HepG2 (cell line): ENCODE results near the gene ATAD2B. TPM values are rescaled to one million over a fixed set of nuclear protein-coding genes. Genes with fewer than 3 reads are reported as not detected.

Source experiments
- CC2D1A ChIP-seq: sonication (generic); formaldehyde crosslinking; IDR thresholded peaks from 2 replicates; pipeline ENCODE4 v1.8.1; 2023; ENCODE audit warnings: mild to moderate bottlenecking, missing genetic modification reagents
- PRDM10 ChIP-seq: sonication (generic); formaldehyde crosslinking; IDR thresholded peaks from 2 replicates; pipeline ENCODE4 v1.4.0; 2020; ENCODE audit warnings: low read depth, missing genetic modification reagents
- THYN1 ChIP-seq: sonication (generic); formaldehyde crosslinking; IDR thresholded peaks from 2 replicates; pipeline ENCODE4 v1.8.1; 2023; ENCODE audit warnings: low read depth, mild to moderate bottlenecking, moderate library complexity, missing genetic modification reagents, borderline replicate concordance
- TMF1 ChIP-seq: sonication (generic); formaldehyde crosslinking; IDR thresholded peaks from 2 replicates; pipeline ENCODE4 v1.8.1; 2022; ENCODE audit warnings: low read depth, missing genetic modification reagents
- ZBTB49 ChIP-seq: sonication (generic); formaldehyde crosslinking; IDR thresholded peaks from 2 replicates; pipeline ENCODE4 v1.4.0; 2020; ENCODE audit warnings: missing genetic modification reagents, borderline replicate concordance
- ZFY ChIP-seq: sonication (generic); formaldehyde crosslinking; IDR thresholded peaks from 2 replicates; pipeline ENCODE4 v1.4.0; 2020; ENCODE audit warnings: missing genetic modification reagents
- ZFYVE20 ChIP-seq: sonication (generic); formaldehyde crosslinking; IDR thresholded peaks from 2 replicates; pipeline ENCODE4 v1.8.0; 2023; ENCODE audit warnings: low read depth, mild to moderate bottlenecking, moderate library complexity, missing genetic modification reagents, borderline replicate concordance
- ZNF18 ChIP-seq: sonication (generic); formaldehyde crosslinking; IDR thresholded peaks from 2 replicates; pipeline ENCODE4 v1.8.0; 2022; ENCODE audit warnings: mild to moderate bottlenecking, missing genetic modification reagents; ENCODE audit not compliant: insufficient replicate concordance
- ZNF230 ChIP-seq: sonication (generic); formaldehyde crosslinking; IDR thresholded peaks from 2 replicates; pipeline ENCODE4 v1.4.0; 2020; ENCODE audit warnings: mild to moderate bottlenecking, missing genetic modification reagents
- polyA plus RNA-seq, 8 experiments: library from polyadenylated mRNA; depleted of rRNA in 3 of 8; stranded (reverse) in 7 of 8; unstranded in 1 of 8; fragments of >200 nt; fragmentation: Illumina TruSeq in 4 of 8; extraction: Trizol in 4 of 8; gene quantifications; 2 replicates each; pipeline versions ENCODE4 v1.2.1 to v1.2.3, GENCODE V29; 2011 to 2016; ENCODE audit warnings: low read depth in 4 of 8, missing spikeins in 1 of 8, mixed read lengths in 1 of 8; ENCODE audit not compliant: insufficient read depth in 1 of 8
- total RNA-seq, 5 experiments: library from RNA; depleted of rRNA; stranded (reverse); fragments of >200 nt; fragmentation: Illumina TruSeq; extraction: Trizol; gene quantifications; 2 replicates each; pipeline ENCODE4 v1.2.3, GENCODE V29; 2016; ENCODE audit warnings: low read depth in 1 of 5
- TF ChIP-seq, protein P1 (sequence below): sonication (generic); formaldehyde crosslinking; IDR thresholded peaks from 2 replicates; pipeline ENCODE4 v1.8.0; 2023; ENCODE audit warnings: mild to moderate bottlenecking, missing genetic modification reagents
- TF ChIP-seq, protein P2 (sequence below): sonication (generic); formaldehyde crosslinking; IDR thresholded peaks from 2 replicates; pipeline ENCODE4 v1.5.1; 2020; ENCODE audit warnings: mild to moderate bottlenecking, missing genetic modification reagents
- TF ChIP-seq, protein P3 (sequence below): sonication (generic); formaldehyde crosslinking; IDR thresholded peaks from 2 replicates; pipeline ENCODE4 v1.4.0; 2020; ENCODE audit warnings: mild to moderate bottlenecking, missing genetic modification reagents
- TF ChIP-seq, protein P4 (sequence below): sonication (generic); formaldehyde crosslinking; IDR thresholded peaks from 2 replicates; pipeline ENCODE4 v1.5.0; 2020; ENCODE audit warnings: missing genetic modification reagents

ATAD2B gene
- total and polyA plus RNA-seq, 2 of the 13 experiments (the other 11 are each of a cell fraction or from before 2014, with no cell fraction given): 5.3 to 22.2 TPM

GRCh38 chr2:23926750-23927571, at the start of gene ATAD2B (continued):
- TF ChIP-seq ZBTB49 (CRISPR knock-in tag): no peak
- TF ChIP-seq PRDM10 (CRISPR knock-in tag): peak; percentile 58
- no peak for TF ChIP-seq CC2D1A
- TF ChIP-seq ZNF230 (CRISPR knock-in tag): no peak
- peak; percentile 89 for TF ChIP-seq ZNF18 (CRISPR knock-in tag)
- TF ChIP-seq, protein P1, sequence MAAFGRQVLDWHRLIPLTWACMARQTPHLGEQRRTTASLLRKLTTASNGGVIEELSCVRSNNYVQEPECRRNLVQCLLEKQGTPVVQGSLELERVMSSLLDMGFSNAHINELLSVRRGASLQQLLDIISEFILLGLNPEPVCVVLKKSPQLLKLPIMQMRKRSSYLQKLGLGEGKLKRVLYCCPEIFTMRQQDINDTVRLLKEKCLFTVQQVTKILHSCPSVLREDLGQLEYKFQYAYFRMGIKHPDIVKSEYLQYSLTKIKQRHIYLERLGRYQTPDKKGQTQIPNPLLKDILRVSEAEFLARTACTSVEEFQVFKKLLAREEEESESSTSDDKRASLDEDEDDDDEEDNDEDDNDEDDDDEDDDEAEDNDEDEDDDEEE (CRISPR knock-in tag): peak; percentile 94
- TF ChIP-seq, protein P2, sequence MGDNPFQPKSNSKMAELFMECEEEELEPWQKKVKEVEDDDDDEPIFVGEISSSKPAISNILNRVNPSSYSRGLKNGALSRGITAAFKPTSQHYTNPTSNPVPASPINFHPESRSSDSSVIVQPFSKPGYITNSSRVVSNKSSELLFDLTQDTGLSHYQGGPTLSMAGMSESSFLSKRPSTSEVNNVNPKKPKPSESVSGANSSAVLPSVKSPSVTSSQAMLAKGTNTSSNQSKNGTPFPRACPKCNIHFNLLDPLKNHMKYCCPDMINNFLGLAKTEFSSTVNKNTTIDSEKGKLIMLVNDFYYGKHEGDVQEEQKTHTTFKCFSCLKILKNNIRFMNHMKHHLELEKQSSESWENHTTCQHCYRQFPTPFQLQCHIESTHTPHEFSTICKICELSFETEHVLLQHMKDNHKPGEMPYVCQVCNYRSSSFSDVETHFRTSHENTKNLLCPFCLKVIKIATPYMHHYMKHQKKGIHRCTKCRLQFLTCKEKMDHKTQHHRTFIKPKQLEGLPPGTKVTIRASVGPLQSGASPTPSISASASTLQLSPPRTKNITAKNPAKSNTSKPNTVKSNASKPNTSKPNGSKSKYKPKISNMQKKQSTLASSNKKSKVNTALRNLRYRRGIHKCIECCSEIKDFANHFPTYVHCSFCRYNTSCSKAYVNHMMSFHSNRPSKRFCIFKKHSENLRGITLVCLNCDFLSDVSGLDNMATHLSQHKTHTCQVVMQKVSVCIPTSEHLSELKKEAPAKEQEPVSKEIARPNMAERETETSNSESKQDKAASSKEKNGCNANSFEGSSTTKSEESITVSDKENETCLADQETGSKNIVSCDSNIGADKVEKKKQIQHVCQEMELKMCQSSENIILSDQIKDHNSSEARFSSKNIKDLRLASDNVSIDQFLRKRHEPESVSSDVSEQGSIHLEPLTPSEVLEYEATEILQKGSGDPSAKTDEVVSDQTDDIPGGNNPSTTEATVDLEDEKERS (CRISPR knock-in tag): peak; percentile 29
- TF ChIP-seq ZFY: peak; percentile 97
- TF ChIP-seq, protein P3, sequence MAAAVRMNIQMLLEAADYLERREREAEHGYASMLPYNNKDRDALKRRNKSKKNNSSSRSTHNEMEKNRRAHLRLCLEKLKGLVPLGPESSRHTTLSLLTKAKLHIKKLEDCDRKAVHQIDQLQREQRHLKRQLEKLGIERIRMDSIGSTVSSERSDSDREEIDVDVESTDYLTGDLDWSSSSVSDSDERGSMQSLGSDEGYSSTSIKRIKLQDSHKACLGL: peak; percentile 94
- peak; percentile 95 for TF ChIP-seq TMF1 (CRISPR knock-in tag)
- TF ChIP-seq, protein P4, sequence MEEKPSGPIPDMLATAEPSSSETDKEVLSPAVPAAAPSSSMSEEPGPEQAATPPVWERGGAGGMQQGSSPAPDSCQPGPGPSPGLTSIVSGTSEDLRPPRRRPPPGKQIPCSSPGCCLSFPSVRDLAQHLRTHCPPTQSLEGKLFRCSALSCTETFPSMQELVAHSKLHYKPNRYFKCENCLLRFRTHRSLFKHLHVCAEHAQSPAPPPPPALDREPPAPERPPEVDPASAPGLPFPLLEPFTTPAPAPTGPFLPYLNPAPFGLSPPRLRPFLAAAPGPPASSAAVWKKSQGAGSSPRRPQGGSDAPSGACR (CRISPR knock-in tag): peak; percentile 85; the same call in 1 of the 2 replicates
- peak; percentile 91 for TF ChIP-seq THYN1 (CRISPR knock-in tag)
- no peak for TF ChIP-seq ZFYVE20 (CRISPR knock-in tag)
